Psoas muscle (tissue), 8 donors: ENCODE results near the gene GTSE1. TPM values are rescaled to one million over a fixed set of nuclear protein-coding genes. Genes with fewer than 3 reads are reported as not detected.

Experiments
- ATAC-seq, 4 donors: fragments of 200-7000 bp; cut with Tn5 transposase; one replicate each; pipeline ENCODE4 v1.9.1; 2020; ENCODE audit warnings: moderate library complexity in 3 of 4, mild to moderate bottlenecking in 2 of 4
- DNase-seq, 2 donors: peaks; one replicate each; pipeline ENCODE4 v3.0.0-alpha.2; 2020
- H3K27ac ChIP-seq: fragments of 200-600 bp; one replicate; pipeline ENCODE4 v1.8.0; 2022
- H3K27me3 ChIP-seq, 3 donors: fragments of 200-600 bp in 1 of 3; one replicate each; pipeline versions ENCODE4 v1.6.1 to v1.8.0; 2013 to 2022; ENCODE audit warnings: low read length in 2 of 3, mild to moderate bottlenecking in 2 of 3, moderate library complexity in 1 of 3; ENCODE audit not compliant: insufficient read depth in 3 of 3
- H3K36me3 ChIP-seq, 2 donors: fragments of 200-600 bp in 1 of 2; one replicate each; pipeline versions ENCODE4 v1.6.1 to v1.8.0; 2013 to 2022; ENCODE audit warnings: low read depth in 1 of 2, mild to moderate bottlenecking in 1 of 2, moderate library complexity in 1 of 2; ENCODE audit not compliant: insufficient read depth in 1 of 2
- H3K4me1 ChIP-seq: fragments of 200-600 bp; one replicate; pipeline ENCODE4 v1.8.0; 2022
- H3K4me3 ChIP-seq: fragments of 200-600 bp; one replicate; pipeline ENCODE4 v1.8.0; 2022; ENCODE audit warnings: mild to moderate bottlenecking
- H3K9me3 ChIP-seq: fragments of 200-600 bp; one replicate; pipeline ENCODE4 v1.8.0; 2022
- CTCF ChIP-seq: fragments of 200-600 bp; IDR thresholded peaks from one replicate; pipeline ENCODE4 v1.8.0; 2022; ENCODE audit warnings: antibody characterized with exemption
- WGBS, 3 donors: extraction: QIAGEN DNeasy Blood & Tissue Kit; methylation state at CpG; one replicate each; pipeline versions ENCODE4 v1.1.6 to v1.1.7; 2013; 5-methylcytosine and 5-hydroxymethylcytosine counted together
- intact Hi-C, 2 donors: fragments of 100-400 bp; cut with DNase I; formaldehyde crosslinking; loops; one replicate each; pipeline versions ENCODE4 v1.11.0 to v1.14.2; 2022
- polyA plus RNA-seq, 3 donors: library from polyadenylated mRNA; stranded (reverse); fragments of 200-250 nt; gene quantifications; one replicate each; pipeline ENCODE4 v1.2.3, GENCODE V29; 2013
- total RNA-seq, 4 donors: library from RNA; stranded (reverse); fragmentation: NEBNext Ultra II Directional in 2 of 4; extraction: Animal tissue kit (Norgen Biotek cat#: 25700) in 2 of 4; gene quantifications; one replicate each; pipeline versions ENCODE4 v1.2.1 to v1.2.4, GENCODE V29; 2021 to 2023
- donor health status: healthy with polysubstance abuse.
- donor health status: DM: no; HTN: no; CAD: no; lungs with moderate emphysema.
- donor health status: Bipolar disorder and iron deficiency.
- donor health status: healthy.
- donor health status: DM: yes; HTN: yes; CAD: no.
- donor health status: DM: no; HTN: no; CAD: no.
- donor health status: DM: no; HTN: no; CAD: no.
- donor health status: DM: yes; HTN: yes; CAD: no.

The GTSE1 gene
- total and polyA plus RNA-seq, 7 donors: 0.04 to 0.47 (median 0.16) TPM; not detected in 1

GRCh38 chr22:46368422-46368821, 71.8 kb downstream of the GTSE1 start:
- Histone ChIP-seq H3K27ac (no peak overlapping the region), H3K4me1 (no peaks in the 10 kb centered on the region), H3K36me3 (no peaks in the 10 kb centered on the region), H3K9me3 (no peaks in the 10 kb centered on the region), H3K4me3 (no peak overlapping the region), H3K27me3 (peaks cover 0 to 21% (median 0%) of the 10 kb centered on the region in 3 donors)
- DNase-seq (peak in 1 of 2 donors; percentile 51), ATAC-seq (no peak)
- WGBS, 3 donors: 67 to 69% (median 68%) methylated on average over 12 of the region's 12 CpGs
- intact Hi-C loops: loop anchor here in 1 of 2 donors (5.0 kb wide), 1 partner anchor 174 kb away; no protein-coding TSS in a partner anchor
- TF ChIP-seq CTCF: no peak

- H3K9me3 ChIP-seq: no peaks in the 10 kb centered on the region
- no peaks in the 10 kb centered on the region for H3K4me1 ChIP-seq
- TF ChIP-seq CTCF: no peak
- intact Hi-C loops: loop anchor here in 1 of 2 donors (5.0 kb wide), 1 partner anchor 173 kb away; no protein-coding TSS in a partner anchor
- peaks cover 0 to 15% (median 0%) of the 10 kb centered on the region in 3 donors for H3K27me3 ChIP-seq
- ATAC-seq: no peak
- H3K36me3 ChIP-seq: no peaks in the 10 kb centered on the region
- DNase-seq: no peak
- WGBS, 3 donors: 84 to 89% (median 85%) methylated on average over 31 of the region's 31 CpGs
- H3K4me3 ChIP-seq: no peak overlapping the region
- no peak overlapping the region for H3K27ac ChIP-seq
Measured at GRCh38 chr22:46368871-46369715, 72.4 kb downstream of the GTSE1 start.

GRCh38 chr22:46369716-46370583, 73.3 kb downstream of the GTSE1 start:
- Histone ChIP-seq H3K27ac (no peak overlapping the region), H3K4me1 (no peaks in the 10 kb centered on the region), H3K27me3 (peaks cover 0 to 7% (median 0%) of the 10 kb centered on the region in 3 donors), H3K9me3 (no peaks in the 10 kb centered on the region), H3K4me3 (no peak overlapping the region), H3K36me3 (no peaks in the 10 kb centered on the region)
- peak in 1 of 2 donors; percentile 46 for DNase-seq
- no peak for TF ChIP-seq CTCF
- intact Hi-C loops: loop anchor here in 1 of 2 donors (5.0 kb wide), 1 partner anchor 172 kb away; no protein-coding TSS in a partner anchor
- no peak for ATAC-seq
- 77 to 87% (median 83%) methylated on average over 25 of the region's 25 CpGs for WGBS, 3 donors

GRCh38 chr22:46370584-46371291, 74.1 kb downstream of the GTSE1 start:
- H3K4me3 ChIP-seq: no peak overlapping the region
- DNase-seq (no peak), ATAC-seq (no peak)
- H3K36me3 ChIP-seq: no peaks in the 10 kb centered on the region
- no peaks in the 10 kb centered on the region for H3K27me3 ChIP-seq
- 76 to 84% (median 81%) methylated on average over 15 of the region's 15 CpGs for WGBS, 3 donors
- no peak overlapping the region for H3K27ac ChIP-seq
- H3K4me1 ChIP-seq: no peaks in the 10 kb centered on the region
- intact Hi-C loops: no loop called here
- H3K9me3 ChIP-seq: no peaks in the 10 kb centered on the region
- TF ChIP-seq CTCF: no peak
